OCI-LY1 (cell line): ENCODE data around the gene B4GALT3.

Experiments
- H2AFZ ChIP-seq: fragments of 200-600 bp; sonication (generic), shearing (Covaris generic); 2 replicates; pipeline ENCODE4 v1.6.0; 2014; ENCODE audit warnings: antibody characterized with exemption, mild to moderate bottlenecking, low read length
- H3F3A ChIP-seq: fragments of 200-600 bp; sonication (generic), shearing (Covaris generic); 2 replicates; pipeline ENCODE4 v1.6.0; 2014; ENCODE audit warnings: mild to moderate bottlenecking, antibody characterized with exemption, low read length, moderate library complexity; ENCODE audit not compliant: insufficient read depth
- H3K27ac ChIP-seq: fragments of 200-600 bp; sonication (generic); 2 replicates; pipeline ENCODE4 v1.5.1; 2014; ENCODE audit warnings: low read length, mixed run types, mild to moderate bottlenecking, low read depth; ENCODE audit not compliant: poor library complexity, severe bottlenecking
- H3K27me3 ChIP-seq: fragments of 200-600 bp; sonication (generic); 2 replicates; pipeline ENCODE4 v1.6.0; 2014; ENCODE audit warnings: antibody characterized with exemption, mild to moderate bottlenecking, low read length, moderate library complexity; ENCODE audit not compliant: insufficient read depth
- H3K36me3 ChIP-seq: fragments of 200-600 bp; sonication (generic); 2 replicates; pipeline ENCODE4 v1.6.1; 2014; ENCODE audit warnings: mild to moderate bottlenecking, antibody characterized with exemption, low read length, moderate library complexity, mixed read lengths; ENCODE audit not compliant: insufficient read depth
- H3K4me1 ChIP-seq: fragments of 200-600 bp; sonication (generic); 2 replicates; pipeline ENCODE4 v1.5.1; 2014; ENCODE audit warnings: mild to moderate bottlenecking, low read length, moderate library complexity; ENCODE audit not compliant: insufficient read depth, severe bottlenecking
- H3K4me2 ChIP-seq: fragments of 200-600 bp; sonication (generic), shearing (Covaris generic); 2 replicates; pipeline ENCODE4 v1.6.1; 2014; ENCODE audit warnings: low read length
- H3K4me3 ChIP-seq: fragments of 200-600 bp; sonication (generic); 2 replicates; pipeline ENCODE4 v1.5.1; 2014; ENCODE audit warnings: low read length, low read depth, mild to moderate bottlenecking, mixed read lengths; ENCODE audit not compliant: poor library complexity, severe bottlenecking
- H3K79me2 ChIP-seq: fragments of 200-600 bp; shearing (Covaris generic); 2 replicates; pipeline ENCODE4 v1.6.1; 2016; ENCODE audit warnings: mixed run types, low read length, mixed read lengths; ENCODE audit not compliant: insufficient read depth
- H3K9ac ChIP-seq: fragments of 200-600 bp; sonication (generic), shearing (Covaris generic); 2 replicates; pipeline ENCODE4 v1.6.1; 2014; ENCODE audit warnings: mild to moderate bottlenecking, low read length, mixed read lengths
- H3K9me2 ChIP-seq: fragments of 200-600 bp; sonication (generic), shearing (Covaris generic); 2 replicates; pipeline ENCODE4 v1.6.1; 2014; ENCODE audit warnings: low read depth, mild to moderate bottlenecking, low read length, mixed read lengths
- H3K9me3 ChIP-seq: fragments of 200-600 bp; shearing (Covaris generic); 2 replicates; pipeline ENCODE4 v1.6.1; 2014; ENCODE audit warnings: low read length, mixed read lengths
- H4K20me1 ChIP-seq: fragments of 200-600 bp; sonication (generic), shearing (Covaris generic); 2 replicates; pipeline ENCODE4 v1.6.0; 2016; ENCODE audit warnings: mild to moderate bottlenecking, low read length; ENCODE audit not compliant: insufficient read depth
- CTCF ChIP-seq: fragments of 200-600 bp; sonication (generic), shearing (Covaris generic); IDR thresholded peaks from 2 replicates; pipeline ENCODE4 v1.5.1; 2017; ENCODE audit warnings: mild to moderate bottlenecking, antibody characterized with exemption, low read length, moderate library complexity, mixed read lengths
- EZH2 ChIP-seq: fragments of 200-600 bp; sonication (generic), shearing (Covaris generic); IDR thresholded peaks from 2 replicates; pipeline ENCODE4 v1.8.0; 2017; ENCODE audit warnings: borderline replicate concordance, mixed run types, mild to moderate bottlenecking, antibody characterized with exemption, low read length, moderate library complexity, mixed read lengths

B4GALT3 gene

DNA sequence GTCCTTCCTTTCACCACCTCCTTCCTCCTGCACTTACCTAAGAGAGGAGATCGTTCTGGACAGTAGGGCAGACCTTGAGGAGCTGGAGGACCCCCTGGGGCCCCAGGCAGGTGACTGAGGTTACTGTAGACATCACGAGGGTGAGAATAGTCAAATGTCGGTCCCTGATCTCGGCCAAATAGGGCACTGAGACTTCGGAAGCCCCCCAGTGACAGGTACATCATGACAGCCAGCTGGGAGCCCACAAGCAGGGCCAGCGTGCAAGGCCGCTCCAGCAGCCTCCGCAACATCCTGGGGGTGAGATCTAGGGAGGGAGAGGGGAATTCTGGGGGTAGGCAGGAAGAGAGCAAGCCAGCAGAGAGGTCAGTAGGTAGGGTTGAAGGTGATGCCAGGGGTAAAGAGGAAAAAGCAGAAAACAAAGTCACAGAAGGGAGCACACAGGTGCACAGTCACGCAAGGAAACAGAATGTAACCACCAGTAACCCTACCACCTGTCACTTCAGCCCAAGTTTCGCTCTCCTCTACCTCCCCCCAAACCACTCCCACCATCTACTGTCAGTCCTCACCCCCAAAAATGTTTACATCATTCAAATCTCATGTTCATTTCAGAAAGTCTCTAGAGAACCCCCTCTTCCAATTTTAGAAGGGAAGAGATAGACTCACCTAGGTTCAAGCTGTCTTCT lies 1.4 kb downstream of the B4GALT3 start:
- Histone ChIP-seq H3K27ac (peak overlapping the region; percentile 83), H2AFZ (no peak overlapping the region), H3K4me2 (peak overlapping the region; percentile 97), H3K9ac (peak overlapping the region; percentile 70), H3K79me2 (no peaks in the 10 kb centered on the region), H3K36me3 (peaks cover 45% of the 10 kb centered on the region), H3K4me1 (peaks cover 31% of the 10 kb centered on the region), H3K9me3 (no peaks in the 10 kb centered on the region), H4K20me1 (no peaks in the 10 kb centered on the region), H3K4me3 (peak overlapping the region; percentile 74), H3K9me2 (no peaks in the 10 kb centered on the region), H3K27me3 (no peaks in the 10 kb centered on the region), H3F3A (no peaks in the 10 kb centered on the region)
- TF ChIP-seq CTCF (no peak), EZH2 (no peak)

DNA sequence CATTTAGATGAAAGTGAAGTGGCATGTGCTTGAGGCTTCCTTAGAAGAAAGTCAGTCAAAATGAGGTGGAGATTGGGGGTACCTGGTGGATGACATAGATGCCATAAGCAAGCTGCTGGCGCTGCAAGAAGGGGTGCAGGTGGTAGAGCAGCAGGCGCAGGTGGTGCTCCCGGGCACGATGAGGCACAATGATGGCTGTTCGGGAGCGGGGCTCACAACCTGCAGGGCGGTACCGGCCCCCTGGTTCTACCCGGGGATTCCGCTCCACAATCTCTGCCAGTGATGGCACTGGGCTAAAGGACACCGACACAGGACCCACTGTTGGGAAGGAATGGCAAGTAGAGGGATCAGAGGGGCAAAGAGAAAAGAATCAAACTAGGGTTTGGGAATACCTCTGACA lies 2.4 kb downstream of the B4GALT3 start:
- H3F3A ChIP-seq = no peaks in the 10 kb centered on the region
- no peaks in the 10 kb centered on the region for H3K9me3 ChIP-seq
- H3K9ac ChIP-seq = no peak overlapping the region; the same call in 1 of the 2 replicates
- no peaks in the 10 kb centered on the region for H3K79me2 ChIP-seq
- H3K9me2 ChIP-seq = no peaks in the 10 kb centered on the region
- H3K27ac ChIP-seq = peak overlapping the region; percentile 83
- TF ChIP-seq EZH2 (no peak), CTCF (no peak)
- H3K4me2 ChIP-seq = peak overlapping the region; percentile 97; the same call in 1 of the 2 replicates
- peaks cover 31% of the 10 kb centered on the region for H3K4me1 ChIP-seq
- H3K36me3 ChIP-seq = peaks cover 52% of the 10 kb centered on the region
- H2AFZ ChIP-seq = no peak overlapping the region
- H3K27me3 ChIP-seq = no peaks in the 10 kb centered on the region
- H3K4me3 ChIP-seq = no peak overlapping the region
- H4K20me1 ChIP-seq = no peaks in the 10 kb centered on the region

GRCh38 chr1:161173711-161174110 lies 3.6 kb downstream of the B4GALT3 start:
- Histone ChIP-seq H2AFZ (no peak overlapping the region), H3K9me3 (no peaks in the 10 kb centered on the region), H3K79me2 (no peaks in the 10 kb centered on the region), H3K27me3 (no peaks in the 10 kb centered on the region), H3K9me2 (no peaks in the 10 kb centered on the region), H3K9ac (no peak overlapping the region), H3K27ac (no peak overlapping the region), H3F3A (no peaks in the 10 kb centered on the region), H3K4me3 (no peak overlapping the region), H3K4me2 (no peak overlapping the region), H4K20me1 (no peaks in the 10 kb centered on the region), H3K36me3 (peaks cover 64% of the 10 kb centered on the region), H3K4me1 (peaks cover 31% of the 10 kb centered on the region)
- TF ChIP-seq CTCF (no peak), EZH2 (no peak)
